22Rv1 (cell line): Measurements from ENCODE around the gene EIF4E1B.

Experiments used
- ZFX ChIP-seq: fragments of 450-650 bp; IDR thresholded peaks from 2 replicates; pipeline ENCODE4 v1.6.1; 2017; ENCODE audit warnings: antibody characterized with exemption, borderline replicate concordance
- TF ChIP-seq, protein P1 (sequence below): fragments of 450-650 bp; IDR thresholded peaks from 2 replicates; pipeline ENCODE4 v1.5.1; 2017; ENCODE audit warnings: mild to moderate bottlenecking

DNA sequence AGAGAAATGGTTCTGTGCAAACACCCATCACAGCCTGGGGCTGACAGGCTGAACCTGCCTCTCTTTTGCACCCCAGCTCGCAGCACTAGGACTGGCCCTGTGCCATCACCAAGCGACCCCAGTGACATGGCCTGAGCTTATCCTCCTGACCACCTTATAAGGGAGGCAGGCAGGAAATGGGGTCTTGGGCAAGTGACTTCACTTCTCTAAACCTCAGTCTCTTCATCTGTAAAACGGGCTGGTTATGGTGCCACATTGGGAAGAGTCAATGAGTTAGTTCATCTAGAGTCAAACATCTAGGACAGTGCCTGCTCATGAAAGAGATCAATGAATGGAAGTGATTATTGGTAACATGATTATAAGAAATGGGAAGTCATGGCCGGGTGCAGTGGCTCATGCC is 6.3 kb upstream of the EIF4E1B start:
- TF ChIP-seq, protein P1, sequence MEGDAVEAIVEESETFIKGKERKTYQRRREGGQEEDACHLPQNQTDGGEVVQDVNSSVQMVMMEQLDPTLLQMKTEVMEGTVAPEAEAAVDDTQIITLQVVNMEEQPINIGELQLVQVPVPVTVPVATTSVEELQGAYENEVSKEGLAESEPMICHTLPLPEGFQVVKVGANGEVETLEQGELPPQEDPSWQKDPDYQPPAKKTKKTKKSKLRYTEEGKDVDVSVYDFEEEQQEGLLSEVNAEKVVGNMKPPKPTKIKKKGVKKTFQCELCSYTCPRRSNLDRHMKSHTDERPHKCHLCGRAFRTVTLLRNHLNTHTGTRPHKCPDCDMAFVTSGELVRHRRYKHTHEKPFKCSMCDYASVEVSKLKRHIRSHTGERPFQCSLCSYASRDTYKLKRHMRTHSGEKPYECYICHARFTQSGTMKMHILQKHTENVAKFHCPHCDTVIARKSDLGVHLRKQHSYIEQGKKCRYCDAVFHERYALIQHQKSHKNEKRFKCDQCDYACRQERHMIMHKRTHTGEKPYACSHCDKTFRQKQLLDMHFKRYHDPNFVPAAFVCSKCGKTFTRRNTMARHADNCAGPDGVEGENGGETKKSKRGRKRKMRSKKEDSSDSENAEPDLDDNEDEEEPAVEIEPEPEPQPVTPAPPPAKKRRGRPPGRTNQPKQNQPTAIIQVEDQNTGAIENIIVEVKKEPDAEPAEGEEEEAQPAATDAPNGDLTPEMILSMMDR = no peak
- no peak for TF ChIP-seq ZFX
